Measurements from ENCODE around the gene VCL. TPM values are rescaled to one million over a fixed set of nuclear protein-coding genes. Genes with fewer than 3 reads are reported as not detected.
"Not testable (repeated sequence)": the region's sequence is repeated elsewhere in the genome, so short reads cannot be mapped to it uniquely, and the experiment has no call there.

The VCL gene
- polyA plus RNA-seq, 2 donors = 25.0 to 41.4 TPM

GRCh38 chr10:74000244-74000643 lies 2.3 kb downstream of the VCL start:
- not testable (repeated sequence) for H3K27ac ChIP-seq (ENCODE audit: low read depth in 2 of 2, low read length in 1 of 2); H3K27me3 ChIP-seq (ENCODE audit: control insufficient read depth in 1 of 2, insufficient read depth in 2 of 2, low read length in 2 of 2); H3K4me3 ChIP-seq (ENCODE audit: low read depth in 1 of 2, low read length in 2 of 2); H3K4me1 ChIP-seq (ENCODE audit: control insufficient read depth in 2 of 2, insufficient read depth in 2 of 2, low read length in 1 of 2); H3K36me3 ChIP-seq (ENCODE audit: control insufficient read depth in 2 of 2, insufficient read depth in 2 of 2, low read length in 1 of 2); H3K9me3 ChIP-seq (ENCODE audit: control insufficient read depth in 2 of 2, insufficient read depth in 1 of 2, low read depth in 1 of 2, low read length in 1 of 2)
- WGBS, 2 donors = 89 to 93% methylated on average over 11 of the region's 11 CpGs

DNA sequence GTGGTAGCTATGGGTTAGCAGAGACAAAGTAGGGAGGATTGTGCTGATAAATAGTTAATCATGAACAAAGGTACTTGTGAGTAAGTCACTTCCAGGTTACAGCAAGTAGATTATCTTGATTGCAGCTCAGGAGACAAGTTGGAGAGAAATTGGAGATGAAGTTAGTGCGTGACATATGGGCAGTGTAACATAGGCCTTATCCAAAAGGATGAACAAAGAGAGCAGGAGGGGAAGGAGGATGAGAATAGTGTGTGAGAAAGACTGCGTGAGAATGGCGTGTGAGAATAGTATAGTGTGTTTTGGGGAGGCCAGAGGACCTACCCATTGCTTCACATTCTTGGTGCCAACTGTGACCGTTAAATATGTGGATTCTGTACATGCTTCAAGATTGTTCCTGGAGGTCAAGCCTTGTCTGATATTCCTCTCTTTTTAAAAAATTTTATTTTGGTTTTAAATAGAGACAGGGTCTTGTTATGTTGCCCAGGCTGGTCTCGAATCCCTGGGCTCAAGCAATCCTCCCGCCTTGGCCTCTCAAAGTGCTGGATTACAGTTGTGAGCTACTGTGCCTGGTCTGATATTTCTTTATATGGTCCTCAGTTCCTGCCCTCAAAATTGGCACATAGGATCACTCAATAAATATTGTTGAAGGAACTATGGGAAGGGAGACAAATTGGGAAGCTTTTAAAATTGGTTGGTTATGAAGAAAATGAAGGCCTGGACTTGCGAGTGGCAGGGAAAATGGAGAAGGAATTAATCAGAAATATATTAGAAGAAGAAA lies 3.2 kb downstream of the VCL start:
- no peak overlapping the region for H3K27ac ChIP-seq (ENCODE audit: low read depth in 2 of 2, low read length in 1 of 2)
- H3K9me3 ChIP-seq (ENCODE audit: control insufficient read depth in 2 of 2, insufficient read depth in 1 of 2, low read depth in 1 of 2, low read length in 1 of 2) = no peaks in the 10 kb centered on the region
- 83 to 84% methylated on average over 7 of the region's 7 CpGs for WGBS, 2 donors
- no peaks in the 10 kb centered on the region for H3K27me3 ChIP-seq (ENCODE audit: control insufficient read depth in 1 of 2, insufficient read depth in 2 of 2, low read length in 2 of 2)
- H3K4me1 ChIP-seq (ENCODE audit: control insufficient read depth in 2 of 2, insufficient read depth in 2 of 2, low read length in 1 of 2) = peaks cover 0 to 2% of the 10 kb centered on the region in 2 donors
- H3K36me3 ChIP-seq (ENCODE audit: control insufficient read depth in 2 of 2, insufficient read depth in 2 of 2, low read length in 1 of 2) = no peaks in the 10 kb centered on the region
- H3K4me3 ChIP-seq (ENCODE audit: low read depth in 1 of 2, low read length in 2 of 2) = no peak overlapping the region

GRCh38 chr10:74006269-74006668 lies 8.4 kb downstream of the VCL start:
- 79 to 85% methylated on average over 1 of the region's 1 CpG for WGBS, 2 donors
- no peaks in the 10 kb centered on the region for H3K36me3 ChIP-seq (ENCODE audit: control insufficient read depth in 2 of 2, insufficient read depth in 2 of 2, low read length in 1 of 2)
- no peak overlapping the region for H3K27ac ChIP-seq (ENCODE audit: low read depth in 2 of 2, low read length in 1 of 2)
- H3K9me3 ChIP-seq (ENCODE audit: control insufficient read depth in 2 of 2, insufficient read depth in 1 of 2, low read depth in 1 of 2, low read length in 1 of 2) = no peaks in the 10 kb centered on the region
- H3K4me3 ChIP-seq (ENCODE audit: low read depth in 1 of 2, low read length in 2 of 2) = no peak overlapping the region
- no peaks in the 10 kb centered on the region for H3K27me3 ChIP-seq (ENCODE audit: control insufficient read depth in 1 of 2, insufficient read depth in 2 of 2, low read length in 2 of 2)
- H3K4me1 ChIP-seq (ENCODE audit: control insufficient read depth in 2 of 2, insufficient read depth in 2 of 2, low read length in 1 of 2) = no peaks in the 10 kb centered on the region

- Histone ChIP-seq H3K4me3 (ENCODE audit: low read depth in 1 of 2, low read length in 2 of 2) (no peak overlapping the region), H3K4me1 (ENCODE audit: control insufficient read depth in 2 of 2, insufficient read depth in 2 of 2, low read length in 1 of 2) (peaks cover 2 to 3% of the 10 kb centered on the region in 2 donors), H3K36me3 (ENCODE audit: control insufficient read depth in 2 of 2, insufficient read depth in 2 of 2, low read length in 1 of 2) (no peaks in the 10 kb centered on the region), H3K27ac (ENCODE audit: low read depth in 2 of 2, low read length in 1 of 2) (no peak overlapping the region), H3K9me3 (ENCODE audit: control insufficient read depth in 2 of 2, insufficient read depth in 1 of 2, low read depth in 1 of 2, low read length in 1 of 2) (no peaks in the 10 kb centered on the region), H3K27me3 (ENCODE audit: control insufficient read depth in 1 of 2, insufficient read depth in 2 of 2, low read length in 2 of 2) (no peaks in the 10 kb centered on the region)
- 58 to 70% methylated on average over 3 of the region's 3 CpGs for WGBS, 2 donors
Measured at GRCh38 chr10:74008212-74008731, 10.4 kb downstream of the VCL start.

- WGBS, 2 donors = 86 to 88% methylated on average over 6 of the region's 6 CpGs
- Histone ChIP-seq H3K27me3 (ENCODE audit: control insufficient read depth in 1 of 2, insufficient read depth in 2 of 2, low read length in 2 of 2) (no peaks in the 10 kb centered on the region), H3K36me3 (ENCODE audit: control insufficient read depth in 2 of 2, insufficient read depth in 2 of 2, low read length in 1 of 2) (no peaks in the 10 kb centered on the region), H3K27ac (ENCODE audit: low read depth in 2 of 2, low read length in 1 of 2) (no peak overlapping the region), H3K9me3 (ENCODE audit: control insufficient read depth in 2 of 2, insufficient read depth in 1 of 2, low read depth in 1 of 2, low read length in 1 of 2) (no peaks in the 10 kb centered on the region), H3K4me3 (ENCODE audit: low read depth in 1 of 2, low read length in 2 of 2) (no peak overlapping the region), H3K4me1 (ENCODE audit: control insufficient read depth in 2 of 2, insufficient read depth in 2 of 2, low read length in 1 of 2) (peaks cover 2 to 3% of the 10 kb centered on the region in 2 donors)
Measured at GRCh38 chr10:74011017-74011416, 13.1 kb downstream of the VCL start.

GRCh38 chr10:74011770-74012169 lies 13.9 kb downstream of the VCL start:
- peaks cover 2 to 3% of the 10 kb centered on the region in 2 donors for H3K4me1 ChIP-seq (ENCODE audit: control insufficient read depth in 2 of 2, insufficient read depth in 2 of 2, low read length in 1 of 2)
- no peaks in the 10 kb centered on the region for H3K9me3 ChIP-seq (ENCODE audit: control insufficient read depth in 2 of 2, insufficient read depth in 1 of 2, low read depth in 1 of 2, low read length in 1 of 2)
- no peak overlapping the region for H3K4me3 ChIP-seq (ENCODE audit: low read depth in 1 of 2, low read length in 2 of 2)
- 19 to 60% methylated on average over 1 of the region's 1 CpG for WGBS, 2 donors
- H3K27ac ChIP-seq (ENCODE audit: low read depth in 2 of 2, low read length in 1 of 2) = no peak overlapping the region
- no peaks in the 10 kb centered on the region for H3K36me3 ChIP-seq (ENCODE audit: control insufficient read depth in 2 of 2, insufficient read depth in 2 of 2, low read length in 1 of 2)
- no peaks in the 10 kb centered on the region for H3K27me3 ChIP-seq (ENCODE audit: control insufficient read depth in 1 of 2, insufficient read depth in 2 of 2, low read length in 2 of 2)

- no peaks in the 10 kb centered on the region for H3K9me3 ChIP-seq (ENCODE audit: control insufficient read depth in 2 of 2, insufficient read depth in 1 of 2, low read depth in 1 of 2, low read length in 1 of 2)
- peaks cover 2 to 3% of the 10 kb centered on the region in 2 donors for H3K4me1 ChIP-seq (ENCODE audit: control insufficient read depth in 2 of 2, insufficient read depth in 2 of 2, low read length in 1 of 2)
- WGBS, 2 donors = 65 to 80% methylated on average over 2 of the region's 2 CpGs
- no peaks in the 10 kb centered on the region for H3K36me3 ChIP-seq (ENCODE audit: control insufficient read depth in 2 of 2, insufficient read depth in 2 of 2, low read length in 1 of 2)
- no peak overlapping the region for H3K4me3 ChIP-seq (ENCODE audit: low read depth in 1 of 2, low read length in 2 of 2)
- H3K27me3 ChIP-seq (ENCODE audit: control insufficient read depth in 1 of 2, insufficient read depth in 2 of 2, low read length in 2 of 2) = no peaks in the 10 kb centered on the region
- peak overlapping the region in 1 of 2 donors; percentile 36 for H3K27ac ChIP-seq (ENCODE audit: low read depth in 2 of 2, low read length in 1 of 2)
Measured at GRCh38 chr10:74012480-74012879, 14.6 kb downstream of the VCL start.

- Histone ChIP-seq H3K36me3 (ENCODE audit: control insufficient read depth in 2 of 2, insufficient read depth in 2 of 2, low read length in 1 of 2) (no peaks in the 10 kb centered on the region), H3K27me3 (ENCODE audit: control insufficient read depth in 1 of 2, insufficient read depth in 2 of 2, low read length in 2 of 2) (no peaks in the 10 kb centered on the region), H3K27ac (ENCODE audit: low read depth in 2 of 2, low read length in 1 of 2) (no peak overlapping the region), H3K4me1 (ENCODE audit: control insufficient read depth in 2 of 2, insufficient read depth in 2 of 2, low read length in 1 of 2) (peaks cover 2 to 3% of the 10 kb centered on the region in 2 donors), H3K9me3 (ENCODE audit: control insufficient read depth in 2 of 2, insufficient read depth in 1 of 2, low read depth in 1 of 2, low read length in 1 of 2) (no peaks in the 10 kb centered on the region), H3K4me3 (ENCODE audit: low read depth in 1 of 2, low read length in 2 of 2) (no peak overlapping the region)
- WGBS, 2 donors = 67 to 76% methylated on average over 1 of the region's 1 CpG
Measured at GRCh38 chr10:74013004-74013403, 15.1 kb downstream of the VCL start.

GRCh38 chr10:74014574-74014973 lies 16.7 kb downstream of the VCL start:
- not testable (repeated sequence) for H3K4me3 ChIP-seq (ENCODE audit: low read depth in 1 of 2, low read length in 2 of 2); H3K9me3 ChIP-seq (ENCODE audit: control insufficient read depth in 2 of 2, insufficient read depth in 1 of 2, low read depth in 1 of 2, low read length in 1 of 2); H3K36me3 ChIP-seq (ENCODE audit: control insufficient read depth in 2 of 2, insufficient read depth in 2 of 2, low read length in 1 of 2); H3K27me3 ChIP-seq (ENCODE audit: control insufficient read depth in 1 of 2, insufficient read depth in 2 of 2, low read length in 2 of 2); H3K4me1 ChIP-seq (ENCODE audit: control insufficient read depth in 2 of 2, insufficient read depth in 2 of 2, low read length in 1 of 2); H3K27ac ChIP-seq (ENCODE audit: low read depth in 2 of 2, low read length in 1 of 2)
- 91 to 92% methylated on average over 3 of the region's 3 CpGs for WGBS, 2 donors

GRCh38 chr10:74018241-74018640 lies 20.3 kb downstream of the VCL start:
- Histone ChIP-seq H3K27ac (ENCODE audit: low read depth in 2 of 2, low read length in 1 of 2) (peak overlapping the region in 1 of 2 donors; percentile 22), H3K36me3 (ENCODE audit: control insufficient read depth in 2 of 2, insufficient read depth in 2 of 2, low read length in 1 of 2) (no peaks in the 10 kb centered on the region), H3K4me3 (ENCODE audit: low read depth in 1 of 2, low read length in 2 of 2) (no peak overlapping the region)

More at GRCh38 chr10:74018241-74018640, 20.3 kb downstream of the VCL start:
- Histone ChIP-seq H3K4me1 (ENCODE audit: control insufficient read depth in 2 of 2, insufficient read depth in 2 of 2, low read length in 1 of 2) (peaks cover 0 to 2% of the 10 kb centered on the region in 2 donors), H3K9me3 (ENCODE audit: control insufficient read depth in 2 of 2, insufficient read depth in 1 of 2, low read depth in 1 of 2, low read length in 1 of 2) (no peaks in the 10 kb centered on the region), H3K27me3 (ENCODE audit: control insufficient read depth in 1 of 2, insufficient read depth in 2 of 2, low read length in 2 of 2) (no peaks in the 10 kb centered on the region)
- WGBS, 2 donors = 63 to 82% methylated on average over 2 of the region's 2 CpGs
